ENCODE measurements around the gene TMEM37. TPM values are rescaled to one million over a fixed set of nuclear protein-coding genes. Genes with fewer than 3 reads are reported as not detected.

The TMEM37 gene
- total and polyA plus RNA-seq, 2 of the 13 experiments (the other 11 are each of a cell fraction or from before 2014, with no cell fraction given): 37.7 to 115 TPM

GRCh38 chr2:119426801-119427395, 4.8 kb upstream of the TMEM37 start (continued):
- 0 out of 2 replicates have a peak, but pooled peaks have one; percentile 33 for TF ChIP-seq HINFP (CRISPR knock-in tag; IDR thresholded peaks at IDR 0.05; ENCODE audit: low read depth)
- no peak for TF ChIP-seq NCOA1 (CRISPR knock-in tag; IDR thresholded peaks at IDR 0.05)
- TF ChIP-seq ATF6 (CRISPR knock-in tag; conservative IDR thresholded peaks at IDR 0.05): no peak
- no peak for TF ChIP-seq ZBED4 (CRISPR knock-in tag; IDR thresholded peaks at IDR 0.05; ENCODE audit: borderline replicate concordance)
- TF ChIP-seq ZNF724P (CRISPR knock-in tag; IDR thresholded peaks at IDR 0.05; ENCODE audit: borderline replicate concordance): peak; percentile 70; the same call in 1 of the 2 replicates
- 0 out of 2 replicates have a peak, but pooled peaks have one; percentile 16 for TF ChIP-seq ZNF274 (CRISPR knock-in tag; IDR thresholded peaks at IDR 0.05)
- TF ChIP-seq HNRNPUL1 (IDR thresholded peaks at IDR 0.05; ENCODE audit: low read depth, low read length): no peak
- 0 out of 2 replicates have a peak, but pooled peaks have one; percentile 37 for TF ChIP-seq HNF4G (IDR thresholded peaks at IDR 0.05; ENCODE audit: borderline replicate concordance, low read depth, low read length)
- no peak; the same call in 1 of the 2 replicates for TF ChIP-seq HNF4G (CRISPR knock-in tag; IDR thresholded peaks at IDR 0.05; ENCODE audit: borderline replicate concordance, low read depth)
- 0 out of 2 replicates have a peak, but pooled peaks have one; percentile 9 for TF ChIP-seq SIX1 (CRISPR knock-in tag; IDR thresholded peaks at IDR 0.05; ENCODE audit: borderline replicate concordance)
- no peak for TF ChIP-seq ZNF720 (CRISPR knock-in tag; IDR thresholded peaks at IDR 0.05)
- TF ChIP-seq MYC (CRISPR knock-in tag; IDR thresholded peaks at IDR 0.05; ENCODE audit: borderline replicate concordance): peak; percentile 31; the same call in 1 of the 2 replicates
- no peak for TF ChIP-seq FUBP1 (CRISPR knock-in tag; IDR thresholded peaks at IDR 0.05; ENCODE audit: borderline replicate concordance)
- TF ChIP-seq ZNF772 (CRISPR knock-in tag; IDR thresholded peaks at IDR 0.05): no peak
- peak; percentile 25; the same call in 1 of the 2 replicates for TF ChIP-seq ZNF292 (CRISPR knock-in tag; IDR thresholded peaks at IDR 0.05; ENCODE audit: borderline replicate concordance, low read depth)
- TF ChIP-seq ATAD3A (CRISPR knock-in tag; IDR thresholded peaks at IDR 0.05): no peak
- no peak for TF ChIP-seq ZNF776 (CRISPR knock-in tag; IDR thresholded peaks at IDR 0.05)
- no peak for TF ChIP-seq FOSL1 (CRISPR knock-in tag; IDR thresholded peaks at IDR 0.05; ENCODE audit: borderline replicate concordance)
- peak; percentile 94 for TF ChIP-seq GATAD2A (CRISPR knock-in tag; IDR thresholded peaks at IDR 0.05)
- no peak for TF ChIP-seq RBM39 (IDR thresholded peaks at IDR 0.05; ENCODE audit: low read depth, low read length, poor library complexity, severe bottlenecking)

Data from HepG2 (cell line).